ENCODE data around the gene ST6GAL1.
"Not testable (repeated sequence)": the region's sequence is repeated elsewhere in the genome, so short reads cannot be mapped to it uniquely, and the experiment has no call there.

The ST6GAL1 gene

DNA sequence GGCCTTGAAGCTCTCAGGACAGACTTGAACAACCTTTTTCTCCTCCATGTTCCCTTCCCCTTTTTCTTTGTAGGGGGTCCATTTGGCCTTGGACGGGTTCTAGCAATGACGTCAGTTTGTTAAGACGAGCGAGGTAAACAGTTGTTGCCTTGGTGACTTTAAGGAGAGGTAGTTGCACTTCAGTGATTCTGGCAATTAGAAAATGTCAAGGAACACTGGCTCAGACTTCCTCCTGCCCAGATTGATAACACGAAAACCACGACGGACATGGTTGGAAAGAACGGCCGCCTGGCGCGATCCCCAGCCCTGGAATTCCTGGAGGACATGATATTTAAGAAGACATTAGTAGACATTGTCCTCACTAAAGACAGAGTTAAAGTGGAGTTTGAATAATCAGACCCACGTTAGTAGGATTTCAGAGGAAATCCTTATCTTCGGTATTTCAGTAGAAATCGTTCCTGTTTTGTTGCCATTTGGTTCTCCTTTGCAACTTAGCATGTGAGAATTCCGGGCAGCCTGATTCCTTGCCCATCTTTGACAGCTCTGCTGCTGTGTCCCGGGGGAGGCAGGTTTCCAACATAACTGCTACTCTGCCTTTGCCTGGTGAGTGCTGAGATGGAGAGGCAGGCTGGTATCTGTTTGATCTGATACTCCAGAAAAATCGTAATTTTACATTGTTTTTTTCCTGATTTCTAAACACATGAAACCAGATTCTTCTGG is 87.3 kb downstream of the ST6GAL1 start:
- DNase-seq (ENCODE audit: low read depth): no peak
- TF ChIP-seq, protein P1, sequence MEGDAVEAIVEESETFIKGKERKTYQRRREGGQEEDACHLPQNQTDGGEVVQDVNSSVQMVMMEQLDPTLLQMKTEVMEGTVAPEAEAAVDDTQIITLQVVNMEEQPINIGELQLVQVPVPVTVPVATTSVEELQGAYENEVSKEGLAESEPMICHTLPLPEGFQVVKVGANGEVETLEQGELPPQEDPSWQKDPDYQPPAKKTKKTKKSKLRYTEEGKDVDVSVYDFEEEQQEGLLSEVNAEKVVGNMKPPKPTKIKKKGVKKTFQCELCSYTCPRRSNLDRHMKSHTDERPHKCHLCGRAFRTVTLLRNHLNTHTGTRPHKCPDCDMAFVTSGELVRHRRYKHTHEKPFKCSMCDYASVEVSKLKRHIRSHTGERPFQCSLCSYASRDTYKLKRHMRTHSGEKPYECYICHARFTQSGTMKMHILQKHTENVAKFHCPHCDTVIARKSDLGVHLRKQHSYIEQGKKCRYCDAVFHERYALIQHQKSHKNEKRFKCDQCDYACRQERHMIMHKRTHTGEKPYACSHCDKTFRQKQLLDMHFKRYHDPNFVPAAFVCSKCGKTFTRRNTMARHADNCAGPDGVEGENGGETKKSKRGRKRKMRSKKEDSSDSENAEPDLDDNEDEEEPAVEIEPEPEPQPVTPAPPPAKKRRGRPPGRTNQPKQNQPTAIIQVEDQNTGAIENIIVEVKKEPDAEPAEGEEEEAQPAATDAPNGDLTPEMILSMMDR (conservative IDR thresholded peaks at IDR 0.05; ENCODE audit: low read length): no peak
- no peak overlapping the region for H3K4me3 ChIP-seq (ENCODE audit: low read length)

DNA sequence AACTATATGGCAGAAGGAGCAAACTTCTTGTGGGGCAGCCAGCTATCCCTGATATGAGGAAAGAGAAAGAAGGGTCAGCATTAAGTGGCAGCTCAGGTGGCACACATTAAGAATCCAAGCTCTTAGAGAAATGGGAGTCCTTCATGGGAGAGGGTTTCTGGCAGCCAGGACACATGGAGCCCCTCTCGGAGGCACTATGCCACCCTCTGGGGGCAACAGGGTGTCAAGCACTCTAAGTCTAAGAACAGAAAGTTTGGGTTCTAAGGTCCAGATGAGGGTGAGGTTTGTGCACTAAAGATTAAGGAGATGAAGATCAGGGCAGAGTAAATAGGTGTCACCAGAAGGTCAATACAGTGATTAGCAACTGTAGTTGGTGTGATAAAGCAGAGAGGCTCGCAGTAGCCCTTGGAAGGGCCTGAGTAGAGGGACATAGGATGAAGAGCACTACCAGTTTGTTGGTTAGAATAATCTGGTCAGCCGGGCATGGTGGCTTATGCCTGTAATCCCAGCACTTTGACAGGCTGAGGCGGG is 89.3 kb downstream of the ST6GAL1 start:
- H3K4me3 ChIP-seq (ENCODE audit: low read length): no peak overlapping the region
- DNase-seq (ENCODE audit: low read depth): no peak
- TF ChIP-seq, protein P1 (conservative IDR thresholded peaks at IDR 0.05; ENCODE audit: low read length): no peak

DNA sequence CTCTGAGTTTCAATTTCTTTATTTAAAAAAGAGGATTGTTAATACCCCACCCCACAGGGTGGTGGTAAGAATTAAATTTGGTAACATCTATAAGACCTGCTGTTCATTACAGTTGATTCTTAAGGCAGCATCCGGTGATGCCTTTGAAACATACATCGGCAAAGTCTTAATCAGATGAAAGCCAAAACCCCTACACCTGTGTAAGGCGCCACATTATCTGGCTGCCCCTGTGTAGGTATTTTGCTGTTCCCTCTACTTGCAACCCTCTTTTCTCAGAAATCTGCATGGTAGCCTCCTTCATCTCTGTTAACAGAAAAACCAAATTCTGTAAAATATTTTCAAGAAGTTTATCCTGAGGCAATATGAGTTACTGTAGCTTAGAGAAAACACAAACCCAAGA is 90.0 kb downstream of the ST6GAL1 start:
- H3K4me3 ChIP-seq (ENCODE audit: low read length): no peak overlapping the region
- TF ChIP-seq, protein P1 (conservative IDR thresholded peaks at IDR 0.05; ENCODE audit: low read length): no peak
- DNase-seq (ENCODE audit: low read depth): no peak

DNA sequence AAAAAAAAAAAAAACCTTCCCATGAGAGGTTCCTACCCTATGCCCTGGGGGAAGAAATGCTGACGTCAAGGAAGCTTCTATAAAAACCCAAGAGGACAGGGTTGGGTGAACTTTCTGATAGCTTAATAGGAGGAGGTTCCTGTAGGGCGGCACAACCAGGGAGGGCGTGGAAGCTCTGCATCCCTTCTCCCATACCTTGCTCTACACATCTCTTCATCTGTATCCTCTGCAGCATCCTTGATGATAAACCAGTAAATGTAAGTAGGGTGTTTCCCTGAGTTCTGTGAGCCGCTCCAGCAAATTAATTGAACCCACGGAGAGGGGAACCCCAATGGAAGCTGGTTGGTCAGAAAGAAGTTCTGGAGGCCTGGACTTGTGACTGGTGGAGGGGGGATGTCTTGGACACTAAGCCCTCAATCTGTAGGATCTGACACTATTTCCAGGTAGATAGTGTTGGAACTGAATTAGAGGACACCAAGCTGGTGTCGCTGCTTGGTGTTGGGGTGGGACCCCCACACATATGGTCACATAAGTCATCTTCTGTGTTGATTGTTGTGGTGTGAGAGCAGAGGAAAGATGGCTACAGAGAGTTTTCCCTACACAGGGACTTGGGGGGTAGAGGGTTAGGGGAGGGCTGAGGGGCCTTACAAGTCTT is 91.5 kb downstream of the ST6GAL1 start:
- H3K4me3 ChIP-seq (ENCODE audit: low read length): no peak overlapping the region
- TF ChIP-seq, protein P1 (conservative IDR thresholded peaks at IDR 0.05; ENCODE audit: low read length): no peak
- no peak for DNase-seq (ENCODE audit: low read depth)

DNA sequence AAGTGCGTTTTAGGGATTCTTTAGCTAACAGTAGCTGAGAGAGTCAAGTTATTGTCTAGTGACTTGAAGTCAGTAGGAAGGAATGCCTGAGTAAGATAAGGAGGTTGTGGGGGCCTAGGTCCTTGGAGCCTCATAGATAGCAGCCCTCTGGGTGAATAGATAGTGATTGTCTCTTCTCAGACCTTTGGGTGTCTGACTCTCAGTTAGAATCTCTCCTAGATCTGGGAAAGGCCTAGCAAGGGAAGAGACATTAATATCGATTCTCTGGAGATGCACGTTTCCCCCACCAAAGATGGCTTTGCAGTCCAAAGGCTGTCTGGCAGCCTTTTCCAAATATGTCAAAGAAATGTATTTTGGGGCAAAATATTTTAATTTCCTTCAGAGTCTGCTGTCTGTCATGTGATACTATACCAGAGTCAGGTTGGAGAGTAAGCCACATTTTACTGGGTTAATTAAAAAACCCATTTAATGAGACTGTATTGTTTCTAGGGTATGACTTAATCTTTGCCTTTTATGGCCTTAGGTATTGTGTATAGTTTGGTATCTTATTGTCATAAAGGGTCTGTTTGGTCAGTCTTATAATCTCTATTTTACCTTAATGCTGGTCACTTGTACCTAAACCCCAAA is 92.2 kb downstream of the ST6GAL1 start:
- DNase-seq (ENCODE audit: low read depth): no peak
- H3K4me3 ChIP-seq (ENCODE audit: low read length): no peak overlapping the region
- TF ChIP-seq, protein P1 (conservative IDR thresholded peaks at IDR 0.05; ENCODE audit: low read length): no peak

DNA sequence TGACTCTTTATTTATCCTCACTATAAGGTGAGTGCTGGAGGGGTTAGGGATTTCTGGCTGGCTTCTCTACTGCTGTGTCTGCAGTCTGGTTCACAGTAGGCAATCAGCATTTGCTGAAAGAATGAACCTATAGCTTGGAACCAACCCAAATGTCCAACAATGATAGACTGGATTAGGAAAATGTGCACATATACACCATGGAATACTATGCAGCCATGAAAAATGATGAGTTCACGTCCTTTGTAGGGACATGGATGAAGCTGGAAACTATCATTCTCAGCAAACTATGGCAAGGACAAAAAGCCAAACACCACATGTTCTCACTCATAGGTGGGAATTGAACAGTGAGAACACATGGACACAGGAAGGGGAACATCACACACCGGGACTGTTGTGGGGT is 93.0 kb downstream of the ST6GAL1 start:
- H3K4me3 ChIP-seq (ENCODE audit: low read length); DNase-seq (ENCODE audit: low read depth): not testable (repeated sequence)

DNA sequence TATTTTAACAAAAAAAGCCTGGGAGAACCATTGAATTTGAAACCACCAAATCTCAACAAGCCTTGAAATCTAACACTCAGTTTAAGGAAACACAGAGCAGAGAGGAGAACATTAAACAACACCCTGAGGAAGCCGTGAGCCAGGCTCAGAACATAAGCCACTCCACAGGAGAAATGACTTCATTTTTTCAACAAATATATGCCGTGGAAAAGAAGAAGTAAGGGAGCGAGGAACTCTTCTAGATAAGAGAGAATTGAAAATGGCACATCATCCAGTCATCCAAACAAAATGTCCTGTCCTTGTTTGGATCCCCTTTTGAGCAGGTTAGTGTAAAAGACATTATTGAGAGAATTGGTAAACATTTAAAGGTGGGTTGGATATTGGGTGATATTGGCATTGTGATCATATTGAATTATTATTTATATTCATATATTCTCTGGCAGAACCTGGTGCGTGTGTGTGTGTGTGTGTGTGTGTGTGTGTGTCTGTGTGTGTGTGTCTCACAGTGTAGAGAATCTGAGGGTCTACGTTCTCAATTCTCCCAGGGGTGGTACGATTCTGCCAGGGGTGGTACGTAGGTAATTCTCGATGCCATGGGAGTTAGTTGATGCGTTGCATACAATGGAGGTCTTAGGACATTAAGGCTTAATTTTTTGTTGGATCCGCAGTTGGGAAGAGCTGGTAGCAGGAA is 94.4 kb downstream of the ST6GAL1 start:
- TF ChIP-seq, protein P1 (conservative IDR thresholded peaks at IDR 0.05; ENCODE audit: low read length): no peak
- DNase-seq (ENCODE audit: low read depth): no peak
- no peak overlapping the region for H3K4me3 ChIP-seq (ENCODE audit: low read length)
